Fibroblast of the aortic adventitia (primary cell): ENCODE measurements around the gene HOXD13. TPM values are rescaled to one million over a fixed set of nuclear protein-coding genes. Genes with fewer than 3 reads are reported as not detected.

Experiments used
- DNase-seq: peaks from one replicate; pipeline ENCODE4 v3.0.0-alpha.2; 2010; ENCODE audit warnings: low read depth
- H3K4me3 ChIP-seq: 2 replicates; pipeline ENCODE4 v1.5.1; 2011; ENCODE audit warnings: low read depth, mild to moderate bottlenecking, control low read depth, low read length, moderate library complexity
- CTCF ChIP-seq: IDR thresholded peaks from 2 replicates; pipeline ENCODE4 v1.5.1; 2011; ENCODE audit warnings: mild to moderate bottlenecking, low read length, control low read depth, inconsistent platforms; ENCODE audit not compliant: insufficient read depth
- total RNA-seq: library from RNA; depleted of rRNA; stranded (reverse); fragments of >200 nt; gene quantifications from 2 replicates; pipeline ENCODE4 v1.2.3, GENCODE V29; 2012; ENCODE audit warnings: low replicate concordance

Gene HOXD13
- total RNA-seq, 1 donor = not detected

GRCh38 chr2:176096243-176096985 is 3.9 kb downstream of the HOXD13 start:
- DNase-seq = peak; percentile 29
- H3K4me3 ChIP-seq = peak overlapping the region; percentile 56
- TF ChIP-seq CTCF = no peak

- peak overlapping the region; percentile 59 for H3K4me3 ChIP-seq
- TF ChIP-seq CTCF = peak; percentile 90
- peak; percentile 59 for DNase-seq
These were observed 4.7 kb downstream of the HOXD13 start for GRCh38 chr2:176096986-176097819.

- no peak for DNase-seq
- no peak for TF ChIP-seq CTCF
- no peak overlapping the region for H3K4me3 ChIP-seq
These were observed 5.4 kb downstream of the HOXD13 start for GRCh38 chr2:176097820-176098365.

GRCh38 chr2:176098366-176099158 is 6.0 kb downstream of the HOXD13 start:
- no peak overlapping the region for H3K4me3 ChIP-seq
- TF ChIP-seq CTCF = no peak
- no peak for DNase-seq

- no peak overlapping the region for H3K4me3 ChIP-seq
- no peak for TF ChIP-seq CTCF
- no peak for DNase-seq
These were observed 6.7 kb downstream of the HOXD13 start for GRCh38 chr2:176099159-176099727.
